Lower lobe of right lung (tissue), 2 donors: ENCODE data around the gene TRAPPC2B. TPM values are rescaled to one million over a fixed set of nuclear protein-coding genes. Genes with fewer than 3 reads are reported as not detected.

ENCODE experiments used
- ATAC-seq, 2 donors: fragments of 200-7000 bp; cut with Tn5 transposase; one replicate each; pipeline ENCODE4 v1.9.1; 2020 to 2022; ENCODE audit warnings: mild to moderate bottlenecking in 2 of 2, moderate library complexity in 2 of 2
- DNase-seq: peaks from one replicate; pipeline ENCODE4 v3.0.0-alpha.2; 2020
- H3K27ac ChIP-seq: fragments of 200-600 bp; one replicate; pipeline ENCODE4 v1.8.0; 2022
- H3K27me3 ChIP-seq: fragments of 200-600 bp; one replicate; pipeline ENCODE4 v1.8.0; 2022; ENCODE audit warnings: low read depth
- H3K36me3 ChIP-seq: fragments of 200-600 bp; one replicate; pipeline ENCODE4 v1.8.0; 2022; ENCODE audit warnings: mild to moderate bottlenecking
- H3K4me1 ChIP-seq: fragments of 200-600 bp; one replicate; pipeline ENCODE4 v1.8.0; 2022
- H3K4me3 ChIP-seq: fragments of 200-600 bp; one replicate; pipeline ENCODE4 v1.8.0; 2022; ENCODE audit warnings: mild to moderate bottlenecking
- H3K9me3 ChIP-seq: fragments of 200-600 bp; one replicate; pipeline ENCODE4 v1.8.0; 2022
- CTCF ChIP-seq: fragments of 200-600 bp; IDR thresholded peaks from one replicate; pipeline ENCODE4 v1.8.0; 2022; ENCODE audit warnings: antibody characterized with exemption, mild to moderate bottlenecking
- intact Hi-C: fragments of 100-400 bp; cut with DNase I; formaldehyde crosslinking; loops from one replicate; pipeline ENCODE4 v1.11.0; 2022
- total RNA-seq: library from RNA; stranded (reverse); fragmentation: NEBNext Ultra II Directional; extraction: Animal tissue kit (Norgen Biotek cat#: 25700); gene quantifications from one replicate; pipeline ENCODE4 v1.2.1, GENCODE V29; 2021
- donor health status: DM: no; HTN: yes; CAD: no; lungs with severe emphysema.

The TRAPPC2B gene
- total RNA-seq, 1 donor from 2014 or later, result 6.9 TPM

- intact Hi-C loops, result no loop called here
- Histone ChIP-seq H3K4me1 (no peaks in the 10 kb centered on the region), H3K27ac (no peak overlapping the region), H3K27me3 (no peaks in the 10 kb centered on the region), H3K4me3 (no peak overlapping the region), H3K9me3 (no peaks in the 10 kb centered on the region), H3K36me3 (no peaks in the 10 kb centered on the region)
- TF ChIP-seq CTCF, result no peak
- ATAC-seq (no peak), DNase-seq (no peak)
These were observed 20.8 kb upstream of the TRAPPC2B start for GRCh38 chr19:57342582-57342981.

- no peaks in the 10 kb centered on the region for H3K27me3 ChIP-seq
- H3K27ac ChIP-seq, result no peak overlapping the region
- DNase-seq (no peak), ATAC-seq (no peak)
- no peaks in the 10 kb centered on the region for H3K36me3 ChIP-seq
- H3K4me1 ChIP-seq, result peaks cover 18% of the 10 kb centered on the region
- intact Hi-C loops, result no loop called here
- H3K4me3 ChIP-seq, result no peak overlapping the region
- H3K9me3 ChIP-seq, result peaks cover 10% of the 10 kb centered on the region
- TF ChIP-seq CTCF, result no peak
These were observed 15.2 kb upstream of the TRAPPC2B start for GRCh38 chr19:57348136-57348535.

- ATAC-seq, result peak; percentile 98 to 100
- intact Hi-C loops, result no loop called here
These were observed 12.2 kb upstream of the TRAPPC2B start, which contains the start of gene ZNF304 for GRCh38 chr19:57350877-57351805. Gene ZNF304 (plus strand): TSS chr19:57351271. CDS start chr19:57351665, 394 bp downstream.

GRCh38 chr19:57351867-57352266, 11.5 kb upstream of the TRAPPC2B start:
- Histone ChIP-seq H3K27ac (peak overlapping the region; percentile 85), H3K4me1 (peaks cover 18% of the 10 kb centered on the region), H3K36me3 (peaks cover 31% of the 10 kb centered on the region), H3K27me3 (no peaks in the 10 kb centered on the region), H3K9me3 (peaks cover 39% of the 10 kb centered on the region), H3K4me3 (peak overlapping the region; percentile 95)
- intact Hi-C loops, result no loop called here
- no peak for DNase-seq
- ATAC-seq, result no peak
- no peak for TF ChIP-seq CTCF

More at GRCh38 chr19:57350877-57351805, 12.2 kb upstream of the TRAPPC2B start, which contains the start of gene ZNF304:
- peak within 1 kb of the TSS; percentile 95 for H3K4me3 ChIP-seq
- DNase-seq, result peak; percentile 94
- no peak for TF ChIP-seq CTCF
- peak within 1 kb of the TSS; percentile 85 for H3K27ac ChIP-seq
- peaks cover 18% of the 10 kb centered on the region for H3K4me1 ChIP-seq
- H3K27me3 ChIP-seq, result no peaks in the 10 kb centered on the region
- H3K9me3 ChIP-seq, result peaks cover 32% of the 10 kb centered on the region
- peaks cover 24% of the 10 kb centered on the region for H3K36me3 ChIP-seq

- H3K9me3 ChIP-seq, result peaks cover 66% of the 10 kb centered on the region
- no peak overlapping the region for H3K27ac ChIP-seq
- H3K4me3 ChIP-seq, result no peak overlapping the region
- H3K36me3 ChIP-seq, result peaks cover 43% of the 10 kb centered on the region
- ATAC-seq (no peak), DNase-seq (no peak)
- H3K27me3 ChIP-seq, result no peaks in the 10 kb centered on the region
- intact Hi-C loops, result no loop called here
- TF ChIP-seq CTCF, result no peak
- peaks cover 12% of the 10 kb centered on the region for H3K4me1 ChIP-seq
These were observed 7.4 kb upstream of the TRAPPC2B start for GRCh38 chr19:57355916-57356315.
